Measurements from ENCODE around the gene CELA2A. TPM values are rescaled to one million over a fixed set of nuclear protein-coding genes. Genes with fewer than 3 reads are reported as not detected.
"Not testable (repeated sequence)": the region's sequence is repeated elsewhere in the genome, so short reads cannot be mapped to it uniquely, and the experiment has no call there.

The CELA2A gene
- total RNA-seq, 1 experiment from 2014 or later, result not detected

- DNase-seq (ENCODE audit: low spot score), result no peak
Observed at GRCh38 chr1:15468145-15468544, 11.6 kb downstream of the CELA2A start.

- no peak for DNase-seq (ENCODE audit: low spot score)
Observed at GRCh38 chr1:15469361-15469760, 12.8 kb downstream of the CELA2A start.

GRCh38 chr1:15469821-15470448 lies 13.4 kb downstream of the CELA2A start:
- not testable (repeated sequence) for DNase-seq (ENCODE audit: low spot score)

GRCh38 chr1:15471067-15471466 lies 14.5 kb downstream of the CELA2A start:
- not testable (repeated sequence) for DNase-seq (ENCODE audit: low spot score)

- not testable (repeated sequence) for DNase-seq (ENCODE audit: low spot score)
Observed at GRCh38 chr1:15471723-15472122, 15.2 kb downstream of the CELA2A start.

- DNase-seq (ENCODE audit: low spot score), result no peak
Observed at GRCh38 chr1:15472587-15472986, 16.1 kb downstream of the CELA2A start.

GRCh38 chr1:15475752-15476314 lies 19.3 kb downstream of the CELA2A start, which contains the start of gene CELA2B:
TSS of gene CELA2B (plus strand) at chr1:15476104. CDS start at chr1:15476126, 22 bp downstream.
- DNase-seq (ENCODE audit: low spot score), result no peak

- no peak for DNase-seq (ENCODE audit: low spot score)
Observed at GRCh38 chr1:15476927-15477326, 20.4 kb downstream of the CELA2A start.

- DNase-seq (ENCODE audit: low spot score), result no peak
Observed at GRCh38 chr1:15477646-15478212, 21.2 kb downstream of the CELA2A start.

- no peak for DNase-seq (ENCODE audit: low spot score)
Observed at GRCh38 chr1:15479654-15480347, 23.3 kb downstream of the CELA2A start.

GRCh38 chr1:15482455-15482854 lies 25.9 kb downstream of the CELA2A start:
- DNase-seq (ENCODE audit: low spot score), result not testable (repeated sequence)

GRCh38 chr1:15482983-15483543 lies 26.5 kb downstream of the CELA2A start:
- DNase-seq (ENCODE audit: low spot score), result not testable (repeated sequence)

- DNase-seq (ENCODE audit: low spot score), result no peak
Observed at GRCh38 chr1:15483971-15484370, 27.4 kb downstream of the CELA2A start.

GRCh38 chr1:15484443-15484842 lies 27.9 kb downstream of the CELA2A start:
- DNase-seq (ENCODE audit: low spot score), result not testable (repeated sequence)

- DNase-seq (ENCODE audit: low spot score), result no peak
Observed at GRCh38 chr1:15485636-15486035, 29.1 kb downstream of the CELA2A start.

- not testable (repeated sequence) for DNase-seq (ENCODE audit: low spot score)
Observed at GRCh38 chr1:15486844-15487610, 30.5 kb downstream of the CELA2A start.

GRCh38 chr1:15488371-15488770 lies 31.8 kb downstream of the CELA2A start:
- no peak for DNase-seq (ENCODE audit: low spot score)

- DNase-seq (ENCODE audit: low spot score), result no peak
Observed at GRCh38 chr1:15489052-15489736, 32.7 kb downstream of the CELA2A start.

GRCh38 chr1:15491010-15491409 lies 34.5 kb downstream of the CELA2A start:
- not testable (repeated sequence) for DNase-seq (ENCODE audit: low spot score)

- DNase-seq (ENCODE audit: low spot score), result no peak
Observed at GRCh38 chr1:15492596-15492995, 36.1 kb downstream of the CELA2A start.

- DNase-seq (ENCODE audit: low spot score), result no peak
Observed at GRCh38 chr1:15493869-15494390, 37.4 kb downstream of the CELA2A start.
